Gastrocnemius medialis (tissue), 4 donors: ENCODE data around the gene RTP5. TPM values are rescaled to one million over a fixed set of nuclear protein-coding genes. Genes with fewer than 3 reads are reported as not detected.
"Not testable (repeated sequence)": the region's sequence is repeated elsewhere in the genome, so short reads cannot be mapped to it uniquely, and the experiment has no call there.

Experiments
- ATAC-seq, 2 donors: fragments of 150-250 bp; one replicate each; pipeline ENCODE4 v1.9.1; 2016
- DNase-seq, 2 donors: peaks; one replicate each; pipeline ENCODE4 v3.0.0-alpha.2; 2019
- H3K27ac ChIP-seq, 4 donors: fragments of 200-600 bp; sonication (generic); 1 replicate in 1 of 4; 2 replicates in 3 of 4; pipeline ENCODE4 v1.5.1; 2016 to 2018; ENCODE audit warnings: mild to moderate bottlenecking in 2 of 4, moderate library complexity in 1 of 4
- H3K27me3 ChIP-seq, 3 donors: fragments of 200-600 bp; sonication (generic) in 2 of 3; 1 replicate in 1 of 3; 2 replicates in 2 of 3; pipeline versions ENCODE4 v1.5.1 to v1.6.0; 2016 to 2019; ENCODE audit warnings: mild to moderate bottlenecking in 1 of 3, moderate library complexity in 1 of 3
- H3K36me3 ChIP-seq, 2 donors: fragments of 200-600 bp; sonication (generic) in 1 of 2; one replicate each; pipeline ENCODE4 v1.5.1; 2017 to 2018
- H3K4me1 ChIP-seq, 2 donors: fragments of 200-600 bp; sonication (generic) in 1 of 2; one replicate each; pipeline ENCODE4 v1.5.1; 2016 to 2017; ENCODE audit warnings: mild to moderate bottlenecking in 2 of 2
- H3K4me3 ChIP-seq, 4 donors: fragments of 200-600 bp; sonication (generic) in 3 of 4; 1 replicate in 1 of 4; 2 replicates in 3 of 4; pipeline ENCODE4 v1.5.1; 2016 to 2019; ENCODE audit warnings: mild to moderate bottlenecking in 2 of 4
- H3K9me3 ChIP-seq, 3 donors: fragments of 200-600 bp; sonication (generic) in 2 of 3; 1 replicate in 1 of 3; 2 replicates in 2 of 3; pipeline ENCODE4 v1.5.1; 2016 to 2019
- CTCF ChIP-seq, 5 experiments: fragments of 450-650 bp in 3 of 5; fragments of 200-600 bp in 2 of 5; sonication (generic) in 2 of 5; IDR thresholded peaks in 4 of 5; conservative IDR thresholded peaks in 1 of 5; 1 replicate in 4 of 5; 2 replicates in 1 of 5; pipeline ENCODE4 v1.5.1; 2016 to 2019; ENCODE audit warnings: antibody characterized with exemption in 5 of 5, mild to moderate bottlenecking in 3 of 5, moderate library complexity in 3 of 5
- POLR2A ChIP-seq, 2 donors: fragments of 450-650 bp; IDR thresholded peaks; one replicate each; pipeline ENCODE4 v1.6.1; 2017; ENCODE audit warnings: antibody characterized with exemption in 2 of 2, mild to moderate bottlenecking in 2 of 2, moderate library complexity in 2 of 2
- in situ Hi-C, 4 donors: fragments of 200-750 bp; cut with MboI; loops; one replicate each; pipeline versions ENCODE4 v1.15.0 to v1.8.0; 2017; ENCODE audit warnings: low sequenced_read_pairs in 4 of 4
- intact Hi-C: fragments of 100-400 bp; cut with DNase I; formaldehyde crosslinking; loops from one replicate; pipeline ENCODE4 v1.15.1; 2023; ENCODE audit warnings: low total_unique reads
- total RNA-seq, 4 donors: library from RNA; depleted of rRNA; stranded (reverse); fragments of >200 nt; gene quantifications; one replicate each; pipeline versions ENCODE4 v1.1.0 to v1.2.3, GENCODE V29; 2016

Gene RTP5
- total RNA-seq, result not detected

GRCh38 chr2:241869087-241869961, at the start of gene RTP5:
Gene RTP5 (plus strand): TSS chr2:241869729. CDS start chr2:241869757, 28 bp downstream.
- ATAC-seq (no peak), DNase-seq (no peak)
- in situ Hi-C loops (no loop called here), intact Hi-C loops (no loop called here)
- H3K9me3 ChIP-seq, result no peaks in the 10 kb centered on the region
- TF ChIP-seq CTCF (IDR thresholded peaks at IDR 0.05 in 4 of 5, conservative IDR thresholded peaks at IDR 0.05 in 1 of 5) (no peak), POLR2A (IDR thresholded peaks at IDR 0.05) (no peak)
- H3K27me3 ChIP-seq, result peaks cover 15 to 30% (median 28%) of the 10 kb centered on the region in 3 donors
- no peaks in the 10 kb centered on the region for H3K36me3 ChIP-seq
- H3K4me1 ChIP-seq, result no peaks in the 10 kb centered on the region
- H3K27ac ChIP-seq, result no peak within 1 kb of the TSS
- no peak within 1 kb of the TSS for H3K4me3 ChIP-seq

- H3K9me3 ChIP-seq, H3K36me3 ChIP-seq, ATAC-seq, intact Hi-C loops, in situ Hi-C loops, H3K27ac ChIP-seq, H3K4me3 ChIP-seq, H3K27me3 ChIP-seq, H3K4me1 ChIP-seq: not testable (repeated sequence)
- DNase-seq, result peak in 1 of 2 donors; percentile 14
Observed at GRCh38 chr2:241819947-241820624, 49.4 kb upstream of the RTP5 start.

GRCh38 chr2:241820625-241821384, 48.7 kb upstream of the RTP5 start:
- intact Hi-C loops, result no loop called here
- TF ChIP-seq POLR2A (IDR thresholded peaks at IDR 0.05) (no peak), CTCF (IDR thresholded peaks at IDR 0.05 in 4 of 5, conservative IDR thresholded peaks at IDR 0.05 in 1 of 5) (no peak)
- no peak for ATAC-seq
- Histone ChIP-seq H3K27me3 (no peaks in the 10 kb centered on the region), H3K4me1 (no peaks in the 10 kb centered on the region), H3K9me3 (no peaks in the 10 kb centered on the region), H3K4me3 (no peak overlapping the region), H3K27ac (no peak overlapping the region), H3K36me3 (no peaks in the 10 kb centered on the region)
- peak in 1 of 2 donors; percentile 8 for DNase-seq
- in situ Hi-C loops, result no loop called here

GRCh38 chr2:241821460-241822263, 47.9 kb upstream of the RTP5 start:
- peaks cover 0 to 2% (median 0%) of the 10 kb centered on the region in 3 donors for H3K27me3 ChIP-seq
- peak overlapping the region in 2 of 4 donors; percentile 5 to 15 for H3K4me3 ChIP-seq
- ATAC-seq (no peak), DNase-seq (peak in 1 of 2 donors; percentile 11)
- TF ChIP-seq POLR2A (IDR thresholded peaks at IDR 0.05), result no peak
- no peak for TF ChIP-seq CTCF (IDR thresholded peaks at IDR 0.05 in 4 of 5, conservative IDR thresholded peaks at IDR 0.05 in 1 of 5)
- H3K36me3 ChIP-seq, result no peaks in the 10 kb centered on the region
- H3K27ac ChIP-seq, result no peak overlapping the region
- intact Hi-C loops (no loop called here), in situ Hi-C loops (no loop called here)
- H3K9me3 ChIP-seq, result no peaks in the 10 kb centered on the region
- no peaks in the 10 kb centered on the region for H3K4me1 ChIP-seq
